Skin of body (tissue), 2 donors: Measurements from ENCODE around the gene ATAT1. TPM values are rescaled to one million over a fixed set of nuclear protein-coding genes. Genes with fewer than 3 reads are reported as not detected.
"Not testable (repeated sequence)": the region's sequence is repeated elsewhere in the genome, so short reads cannot be mapped to it uniquely, and the experiment has no call there.

ENCODE experiments used
- DNase-seq: peaks from one replicate; lab custom pipeline; 2025; lab: John Stamatoyannopoulos, UW
- total RNA-seq: library from RNA; depleted of rRNA; stranded (reverse); fragments of >200 nt; gene quantifications from one replicate; pipeline ENCODE4 v1.2.3, GENCODE V29; 2014

The ATAT1 gene
- total RNA-seq, 1 donor from 2014 or later = 7.8 TPM

- peak; percentile 21 for DNase-seq
Observed at GRCh38 chr6:30647242-30648116, 20.8 kb downstream of the ATAT1 start.

- no peak for DNase-seq
Observed at GRCh38 chr6:30651143-30651542, 24.5 kb downstream of the ATAT1 start.

GRCh38 chr6:30654798-30655742 lies 28.4 kb downstream of the ATAT1 start:
- DNase-seq = no peak

- no peak for DNase-seq
Observed at GRCh38 chr6:30655743-30656094, 29.0 kb downstream of the ATAT1 start.

- DNase-seq = no peak
Observed at GRCh38 chr6:30656513-30656912, 29.8 kb downstream of the ATAT1 start.

- no peak for DNase-seq
Observed at GRCh38 chr6:30657454-30657853, 30.8 kb downstream of the ATAT1 start.

GRCh38 chr6:30657922-30658321 lies 31.2 kb downstream of the ATAT1 start:
- DNase-seq = not testable (repeated sequence)

GRCh38 chr6:30664994-30665767 lies 38.5 kb downstream of the ATAT1 start:
- no peak for DNase-seq

- not testable (repeated sequence) for DNase-seq
Observed at GRCh38 chr6:30666300-30666699, 39.6 kb downstream of the ATAT1 start.

GRCh38 chr6:30670760-30671527 lies 44.3 kb downstream of the ATAT1 start:
- DNase-seq = no peak

GRCh38 chr6:30672445-30673253 lies 46.0 kb downstream of the ATAT1 start, which contains the start of gene DHX16:
Gene DHX16 (minus strand): TSS chr6:30673006. CDS start chr6:30672841, 165 bp downstream.
- peak; percentile 95 for DNase-seq

GRCh38 chr6:30676660-30677285 lies 50.1 kb downstream of the ATAT1 start:
- no peak for DNase-seq

GRCh38 chr6:30678964-30679726 lies 52.5 kb downstream of the ATAT1 start:
- DNase-seq = peak; percentile 32

GRCh38 chr6:30679765-30680535 lies 53.3 kb downstream of the ATAT1 start:
- no peak for DNase-seq

GRCh38 chr6:30681766-30682142 lies 55.1 kb downstream of the ATAT1 start:
- no peak for DNase-seq

- peak; percentile 22 for DNase-seq
Observed at GRCh38 chr6:30682143-30683117, 55.8 kb downstream of the ATAT1 start.
